ENCODE data around the gene C1S. TPM values are rescaled to one million over a fixed set of nuclear protein-coding genes. Genes with fewer than 3 reads are reported as not detected.
"Not testable (repeated sequence)": the region's sequence is repeated elsewhere in the genome, so short reads cannot be mapped to it uniquely, and the experiment has no call there.

C1S gene
- 59.0 and 68.3 TPM in 2 replicates for total RNA-seq (2014; rRNA removed; shearing (Covaris generic))

GRCh38 chr12:7060353-7060954, at the start of gene C1S:
TSS of gene C1S (plus strand) at chr12:7060718. CDS start at chr12:7061913, 1,195 bp downstream.
- DNase-seq (ENCODE audit: low read depth), result peak; percentile 93

DNA sequence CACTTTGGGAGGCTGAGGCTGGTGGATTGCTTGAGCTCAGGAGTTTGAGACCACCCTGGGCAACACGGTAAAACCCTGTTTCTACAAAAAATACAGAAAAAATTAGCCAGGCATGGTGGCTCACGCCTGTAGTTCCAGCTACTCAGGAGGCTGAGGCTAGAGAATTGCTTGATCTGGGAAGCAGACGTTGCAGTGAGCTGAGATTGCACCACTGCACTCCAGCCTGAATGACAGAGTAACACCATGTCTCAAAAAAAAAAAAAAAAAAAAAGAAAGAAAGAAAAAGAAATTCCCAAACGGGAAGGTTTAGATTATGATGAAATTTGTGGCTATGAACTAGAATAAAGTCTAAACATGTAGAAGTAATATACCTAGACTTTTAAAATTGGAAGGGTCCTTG, 49.1 kb upstream of the C1S start:
- DNase-seq (ENCODE audit: low read depth), result not testable (repeated sequence)

- no peak for DNase-seq (ENCODE audit: low read depth)
These were observed 48.4 kb upstream of the C1S start for GRCh38 chr12:7012024-7012607.

DNA sequence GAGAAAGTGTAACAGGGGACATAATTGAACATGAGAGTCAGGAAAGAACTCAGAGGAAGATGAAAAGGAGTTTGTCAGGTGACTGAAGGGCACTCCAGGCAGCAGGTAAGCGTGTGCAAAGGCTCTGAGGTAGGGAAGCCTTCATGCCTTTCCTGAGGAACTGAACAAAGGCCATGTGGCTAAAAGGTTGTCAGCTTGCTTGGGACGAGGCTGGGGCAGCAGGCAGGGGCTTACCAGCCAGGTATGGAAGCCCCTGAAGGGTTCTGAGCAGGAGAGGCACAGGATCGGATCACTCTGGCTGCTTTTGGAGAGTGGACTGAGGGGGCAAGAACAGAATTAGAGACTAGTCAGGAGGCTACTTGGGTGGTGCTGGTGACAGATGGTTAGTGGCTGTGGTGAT, 47.4 kb upstream of the C1S start:
- no peak for DNase-seq (ENCODE audit: low read depth)

DNA sequence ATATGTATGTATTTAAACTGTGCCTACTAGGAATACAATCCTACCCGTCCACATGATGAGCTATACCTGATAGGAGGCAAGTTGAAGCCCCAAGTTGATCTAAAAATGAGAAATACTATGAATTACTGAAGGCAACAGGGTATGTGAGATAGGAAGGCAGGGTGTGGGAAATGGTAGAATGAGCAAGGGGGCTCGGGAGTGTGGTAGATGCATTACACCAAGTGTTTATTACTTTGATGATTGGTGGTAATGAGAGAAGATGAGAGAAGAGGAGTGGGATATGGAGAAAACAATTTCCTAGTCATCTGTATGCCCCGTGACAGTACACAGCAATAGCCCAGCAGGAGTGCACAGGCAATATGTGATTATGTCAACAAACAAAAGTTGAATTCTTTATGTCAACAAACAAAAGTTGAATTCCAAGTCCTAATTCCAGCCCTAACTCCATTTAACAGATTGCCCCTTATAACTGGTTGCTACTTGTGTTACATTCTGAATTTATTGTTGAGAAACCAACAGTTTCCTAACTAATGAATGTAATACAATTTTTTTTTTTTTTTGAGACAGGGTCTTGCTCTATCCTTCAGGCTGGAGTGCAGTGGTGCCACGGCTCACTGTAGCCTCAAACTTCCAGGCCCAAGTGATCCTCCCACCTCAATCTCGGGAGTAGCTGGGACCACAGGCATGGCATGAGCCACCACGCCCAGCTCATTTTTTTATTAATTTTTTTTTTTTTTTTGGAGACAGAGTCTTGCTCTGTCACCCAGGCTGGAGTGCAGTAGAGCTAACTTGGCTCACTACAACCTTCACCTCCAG, 44.8 kb upstream of the C1S start:
- no peak for DNase-seq (ENCODE audit: low read depth)

DNA sequence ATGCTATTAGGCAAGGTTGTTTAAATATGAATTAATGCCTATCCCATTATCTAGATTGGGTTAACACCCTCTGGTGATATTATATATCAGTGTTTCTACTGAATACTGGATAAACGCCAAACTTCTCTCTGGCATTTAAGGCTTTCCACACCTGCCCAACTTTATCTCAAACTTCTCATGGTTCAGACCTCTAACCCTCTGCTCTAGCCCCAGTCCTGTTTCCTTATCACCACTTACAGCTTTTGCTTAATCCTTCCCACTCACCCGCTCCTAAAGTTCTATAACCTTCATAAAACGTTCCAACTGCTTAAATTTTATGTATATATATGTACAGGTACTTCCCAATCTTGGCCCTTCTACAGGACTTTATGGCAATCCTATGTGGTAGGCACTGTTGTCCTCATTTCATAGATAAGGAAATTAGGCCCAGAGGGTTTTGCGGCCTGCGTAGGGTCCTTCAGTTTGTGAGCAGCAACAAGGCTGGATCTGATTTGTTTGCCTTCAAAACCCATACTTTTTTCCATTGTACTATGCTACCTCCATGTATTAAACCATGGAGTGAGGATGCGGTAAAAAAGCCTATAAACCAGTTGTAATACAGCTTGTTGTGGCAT, 43.5 kb upstream of the C1S start:
- no peak for DNase-seq (ENCODE audit: low read depth)

- no peak for DNase-seq (ENCODE audit: low read depth)
These were observed 42.6 kb upstream of the C1S start for GRCh38 chr12:7017870-7018349.

DNA sequence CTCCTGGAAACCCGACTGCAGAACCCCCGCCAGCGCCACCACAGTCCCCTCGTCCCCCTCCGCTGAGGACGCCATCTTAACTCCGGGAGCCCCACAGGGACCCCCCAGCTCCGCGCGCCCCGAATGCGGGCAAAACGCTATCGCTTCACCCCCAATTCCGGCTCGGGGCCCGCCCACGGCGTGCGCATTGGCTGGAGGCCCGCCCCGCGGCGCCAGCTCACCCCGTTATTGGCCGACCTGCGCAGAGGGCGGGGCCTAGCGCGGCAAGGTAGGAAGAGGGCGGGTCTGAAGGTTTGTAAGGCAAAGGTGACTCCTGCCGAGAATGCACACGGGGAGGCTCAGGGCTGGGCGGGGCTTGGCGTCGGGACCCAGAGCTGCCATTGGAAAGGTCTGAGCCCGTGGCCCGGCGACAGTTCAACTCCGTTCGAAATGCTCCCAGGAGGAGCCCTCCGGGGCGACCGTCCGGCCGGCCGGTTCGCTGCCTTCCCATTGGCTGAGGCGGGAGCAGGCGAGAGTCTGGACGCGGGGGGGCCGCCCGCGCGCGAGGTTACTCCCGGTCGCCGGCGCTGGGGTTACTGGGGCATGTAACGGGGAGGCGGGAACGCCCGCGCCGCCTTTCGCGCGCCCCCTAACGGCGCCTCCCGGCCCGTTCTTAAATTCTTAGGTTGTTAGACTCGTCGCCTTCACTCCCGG, 42.0 kb upstream of the C1S start, which contains the start of gene LPCAT3:
Gene LPCAT3, minus strand, starts transcription at position 127 of the 693 bp plus-strand sequence. Its CDS starts 52 bp downstream, at position 75.
- DNase-seq (ENCODE audit: low read depth), result peak; percentile 93

- no peak for DNase-seq (ENCODE audit: low read depth)
These were observed 41.4 kb upstream of the C1S start for GRCh38 chr12:7019043-7019569.

DNA sequence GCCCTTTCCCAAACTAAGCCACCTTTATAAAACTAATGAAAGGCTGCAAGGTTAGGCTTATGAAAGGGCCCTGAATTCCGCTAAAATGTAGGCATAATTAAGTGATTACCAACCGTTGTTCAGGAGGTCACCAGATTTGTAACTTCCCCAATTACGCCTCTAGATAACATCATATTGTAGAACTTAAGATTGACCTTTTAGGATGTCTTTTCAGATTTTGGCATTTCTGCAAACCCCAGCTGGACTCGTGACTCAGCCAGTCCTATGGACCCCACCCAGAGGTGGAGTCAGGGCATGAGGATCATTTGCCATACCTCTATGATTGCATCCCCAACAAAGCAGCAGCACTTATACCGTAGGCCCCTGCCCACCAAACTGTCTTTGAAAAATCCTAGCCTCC, 38.6 kb upstream of the C1S start:
- DNase-seq (ENCODE audit: low read depth), result no peak

DNA sequence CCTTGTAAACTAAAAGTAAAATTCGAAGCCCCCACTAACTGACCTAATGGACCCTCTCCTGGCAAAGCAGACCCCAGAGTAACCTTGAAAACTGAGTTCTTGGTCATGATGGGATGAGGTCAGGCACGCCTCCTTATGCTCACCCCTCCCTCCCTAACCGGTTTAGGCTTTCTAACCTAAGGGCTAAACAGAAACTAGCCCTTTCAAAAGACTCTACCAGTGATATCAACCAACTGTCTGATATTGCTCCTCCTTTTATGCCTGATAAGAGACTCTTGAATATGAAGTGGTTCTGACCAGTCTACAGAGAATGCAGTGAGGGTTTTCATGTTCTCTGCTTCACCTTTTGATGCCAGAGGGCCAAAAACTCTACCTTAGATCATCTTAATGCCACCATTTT, 37.4 kb upstream of the C1S start:
- DNase-seq (ENCODE audit: low read depth), result no peak

DNA sequence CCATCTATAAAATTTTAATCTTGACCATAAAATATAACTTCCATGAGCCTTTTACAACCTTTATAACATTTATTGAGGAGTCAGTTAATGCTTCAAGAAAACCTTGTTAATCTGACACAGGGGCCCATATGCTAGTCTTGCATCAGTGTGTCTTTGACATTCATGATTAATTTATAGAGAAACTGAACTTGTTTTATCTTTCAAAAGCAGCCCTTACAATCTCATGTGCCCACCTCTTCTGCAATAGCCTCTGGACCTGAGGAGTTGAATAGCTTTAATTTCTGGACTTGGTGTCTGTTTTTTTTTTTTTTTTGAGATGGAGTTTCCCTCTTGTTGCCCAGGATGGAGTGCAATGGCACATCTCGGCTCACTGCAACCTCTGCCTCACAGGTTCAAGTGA, 33.7 kb upstream of the C1S start:
- no peak for DNase-seq (ENCODE audit: low read depth)

GRCh38 chr12:7031306-7031705, 29.2 kb upstream of the C1S start:
- no peak for DNase-seq (ENCODE audit: low read depth)

- DNase-seq (ENCODE audit: low read depth), result no peak
These were observed 27.5 kb upstream of the C1S start for GRCh38 chr12:7032990-7033389.

- no peak for DNase-seq (ENCODE audit: low read depth)
These were observed 26.1 kb upstream of the C1S start for GRCh38 chr12:7034464-7034863.

DNA sequence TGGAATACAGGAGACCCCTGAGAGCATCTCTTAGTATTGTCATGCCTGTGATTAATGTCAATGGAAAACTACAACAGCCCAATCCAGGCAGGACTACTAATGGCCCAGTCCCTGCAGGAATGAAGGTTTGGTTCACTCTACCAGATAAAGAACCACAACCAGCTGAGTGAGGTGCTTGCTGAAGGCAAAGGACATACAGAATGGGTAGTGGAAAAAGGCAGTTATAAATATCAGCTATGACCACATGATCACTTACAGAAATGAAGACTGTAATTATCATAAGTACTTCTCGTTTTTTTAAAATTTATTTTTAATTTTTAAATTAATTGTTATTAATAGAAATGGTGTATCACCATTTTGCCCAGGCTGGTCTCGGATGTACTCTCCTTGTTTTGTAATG, 25.1 kb upstream of the C1S start:
- no peak for DNase-seq (ENCODE audit: low read depth)

DNA sequence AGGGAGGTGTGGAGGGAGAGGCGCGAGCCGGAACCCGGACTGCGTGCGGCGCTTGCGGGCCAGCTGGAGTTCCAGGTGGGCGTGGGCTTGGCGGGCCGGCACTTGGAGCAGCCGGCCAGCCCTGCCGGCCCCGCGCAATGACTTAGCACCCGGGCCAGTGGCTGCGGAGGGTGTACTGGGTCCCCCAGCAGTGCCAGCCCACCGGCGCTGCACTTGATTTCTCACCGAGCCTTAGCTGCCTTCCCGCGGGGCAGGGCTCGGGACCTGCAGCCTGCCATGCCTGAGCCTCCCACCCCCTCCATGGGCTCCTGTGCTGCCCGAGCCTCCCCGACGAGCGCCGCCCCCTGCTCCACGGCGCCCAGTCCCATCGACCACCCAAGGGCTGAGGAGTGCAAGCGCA, 23.1 kb upstream of the C1S start:
- not testable (repeated sequence) for DNase-seq (ENCODE audit: low read depth)

- no peak for DNase-seq (ENCODE audit: low read depth)
These were observed 21.9 kb upstream of the C1S start for GRCh38 chr12:7038591-7038990.

DNA sequence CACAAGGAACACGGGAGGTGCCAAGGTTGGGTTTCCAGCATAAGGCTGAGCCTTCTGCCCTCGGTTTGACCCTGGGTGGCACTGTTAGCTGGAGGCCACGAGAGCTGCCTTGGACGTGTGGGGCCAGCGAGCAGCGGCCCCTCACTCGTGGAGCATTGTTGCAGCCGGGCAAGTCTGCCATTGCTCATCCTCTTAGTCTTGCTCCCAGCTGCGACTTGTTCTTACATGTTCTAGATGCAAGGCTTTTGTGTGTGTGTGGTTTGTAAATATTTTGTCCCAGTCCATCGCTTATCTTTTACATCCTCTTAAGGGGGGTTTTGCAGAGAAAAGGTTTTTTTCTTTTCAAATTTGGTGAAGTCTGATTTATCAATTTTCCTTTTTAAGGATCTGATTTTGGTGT, 21.1 kb upstream of the C1S start:
- no peak for DNase-seq (ENCODE audit: low read depth)

- peak; percentile 54 for DNase-seq (ENCODE audit: low read depth)
These were observed 17.7 kb upstream of the C1S start for GRCh38 chr12:7042842-7043241.

DNA sequence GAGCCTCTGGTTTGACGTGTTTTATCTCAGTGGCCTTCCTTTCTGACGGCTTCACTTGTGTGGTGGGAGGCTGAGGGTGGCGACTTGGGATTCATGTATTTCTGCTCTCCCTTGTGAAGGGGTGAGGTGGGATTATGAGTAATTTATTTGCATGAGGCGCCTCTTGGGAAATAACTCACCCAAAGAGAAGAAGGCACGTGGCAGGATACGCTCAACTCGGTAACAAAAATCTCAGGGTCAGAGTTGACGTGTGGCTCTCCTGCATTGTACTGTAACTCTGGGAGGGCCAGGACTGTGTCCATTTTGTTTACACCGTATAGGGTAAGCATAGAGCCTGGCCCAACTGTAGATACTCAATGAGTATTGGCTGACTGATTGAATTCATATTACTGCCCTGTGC, 14.6 kb upstream of the C1S start:
- DNase-seq (ENCODE audit: low read depth), result no peak
